ENCODE data around the gene CIDEC. TPM values are rescaled to one million over a fixed set of nuclear protein-coding genes. Genes with fewer than 3 reads are reported as not detected.

The CIDEC gene
- total RNA-seq, 2 donors from 2014 or later = 3.5 TPM; not detected in 1

GRCh38 chr3:9846231-9846630, 33.8 kb downstream of the CIDEC start:
- Histone ChIP-seq H3K27me3 (replicated peaks; ENCODE audit: insufficient read depth) (no peaks in the 10 kb centered on the region), H3K4me3 (no peak overlapping the region), H3K4me1 (replicated peaks) (no peaks in the 10 kb centered on the region), H3K9me3 (no peaks in the 10 kb centered on the region), H3K36me3 (no peaks in the 10 kb centered on the region), H3K27ac (no peak overlapping the region)
- WGBS = 69% methylated on average over 5 of the region's 6 CpGs
- intact Hi-C loops (cut with DNase I) = no loop called here
- TF ChIP-seq, protein P1, sequence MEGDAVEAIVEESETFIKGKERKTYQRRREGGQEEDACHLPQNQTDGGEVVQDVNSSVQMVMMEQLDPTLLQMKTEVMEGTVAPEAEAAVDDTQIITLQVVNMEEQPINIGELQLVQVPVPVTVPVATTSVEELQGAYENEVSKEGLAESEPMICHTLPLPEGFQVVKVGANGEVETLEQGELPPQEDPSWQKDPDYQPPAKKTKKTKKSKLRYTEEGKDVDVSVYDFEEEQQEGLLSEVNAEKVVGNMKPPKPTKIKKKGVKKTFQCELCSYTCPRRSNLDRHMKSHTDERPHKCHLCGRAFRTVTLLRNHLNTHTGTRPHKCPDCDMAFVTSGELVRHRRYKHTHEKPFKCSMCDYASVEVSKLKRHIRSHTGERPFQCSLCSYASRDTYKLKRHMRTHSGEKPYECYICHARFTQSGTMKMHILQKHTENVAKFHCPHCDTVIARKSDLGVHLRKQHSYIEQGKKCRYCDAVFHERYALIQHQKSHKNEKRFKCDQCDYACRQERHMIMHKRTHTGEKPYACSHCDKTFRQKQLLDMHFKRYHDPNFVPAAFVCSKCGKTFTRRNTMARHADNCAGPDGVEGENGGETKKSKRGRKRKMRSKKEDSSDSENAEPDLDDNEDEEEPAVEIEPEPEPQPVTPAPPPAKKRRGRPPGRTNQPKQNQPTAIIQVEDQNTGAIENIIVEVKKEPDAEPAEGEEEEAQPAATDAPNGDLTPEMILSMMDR (IDR thresholded peaks at IDR 0.05) = no peak
- TF ChIP-seq POLR2AphosphoS5 (IDR thresholded peaks at IDR 0.05) (no peak), POLR2A (IDR thresholded peaks at IDR 0.05) (no peak)
- DNase-seq (ENCODE audit: low spot score) = no peak

DNA sequence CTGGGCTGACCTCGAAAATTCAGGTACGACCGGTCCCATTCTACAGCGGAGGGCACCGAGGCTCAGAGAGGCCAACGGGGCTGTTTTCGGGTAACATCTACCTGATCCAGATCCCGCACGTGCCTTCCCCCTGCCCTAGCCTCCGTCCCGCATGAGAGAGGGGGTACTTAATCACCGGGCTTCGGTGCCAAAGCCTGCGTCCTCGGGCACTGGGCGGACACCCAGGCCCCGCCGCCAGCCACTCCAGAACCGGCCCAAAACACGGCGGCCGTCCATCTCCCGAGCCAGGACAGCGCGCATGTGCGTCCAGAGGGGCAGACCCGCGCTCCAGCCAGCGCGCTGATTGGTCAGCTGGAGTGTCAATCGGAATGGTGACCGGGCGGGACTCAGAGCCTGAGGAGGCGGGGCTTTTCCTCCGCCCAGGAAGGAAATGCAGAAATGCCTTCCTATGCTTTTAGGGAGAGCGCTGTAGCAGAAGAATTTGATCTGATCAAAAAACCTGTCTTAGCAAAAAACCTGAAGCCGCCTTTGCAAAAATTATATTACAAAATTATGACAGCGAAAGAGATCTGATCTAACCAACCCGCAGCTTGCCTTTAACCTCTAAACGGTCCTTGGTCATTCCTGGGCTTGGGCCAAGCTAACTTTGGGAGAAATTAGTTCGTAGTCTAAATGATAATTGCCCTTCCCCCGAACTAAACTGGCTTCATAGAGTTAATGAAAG, 36.2 kb downstream of the CIDEC start, which contains the start of gene RPUSD3:
RPUSD3 (minus strand) TSS at position 294 of the 724 bp plus-strand sequence; CDS start at position 276, 18 bp downstream.
- H3K9me3 ChIP-seq = no peaks in the 10 kb centered on the region
- no peaks in the 10 kb centered on the region for H3K4me1 ChIP-seq (replicated peaks)
- H3K27me3 ChIP-seq (replicated peaks; ENCODE audit: insufficient read depth) = no peaks in the 10 kb centered on the region
- TF ChIP-seq POLR2A (IDR thresholded peaks at IDR 0.05) (peak; percentile 83), POLR2AphosphoS5 (IDR thresholded peaks at IDR 0.05) (peak; percentile 97)
- TF ChIP-seq, protein P1 (IDR thresholded peaks at IDR 0.05) = peak in 1 of 4 experiments; percentile 3
- intact Hi-C loops (cut with DNase I) = loop anchor here (2.0 to 5.0 kb wide), 3 partner anchors 73 to 112 kb away; partner anchors contain the start of genes BRPF1, CRELD1 and IL17RC
- 0% methylated on average over 29 of the region's 42 CpGs for WGBS
- peak; percentile 98 for DNase-seq (ENCODE audit: low spot score)
- H3K36me3 ChIP-seq = no peaks in the 10 kb centered on the region
- peak within 1 kb of the TSS; percentile 52 to 59 for H3K4me3 ChIP-seq
- H3K27ac ChIP-seq = peak within 1 kb of the TSS; percentile 83 to 85

GRCh38 chr3:9841015-9841414, 39.0 kb downstream of the CIDEC start:
- Histone ChIP-seq H3K36me3 (no peaks in the 10 kb centered on the region), H3K4me3 (no peak overlapping the region), H3K9me3 (no peaks in the 10 kb centered on the region), H3K4me1 (replicated peaks) (no peaks in the 10 kb centered on the region), H3K27ac (no peak overlapping the region), H3K27me3 (replicated peaks; ENCODE audit: insufficient read depth) (no peaks in the 10 kb centered on the region)
- no peak for TF ChIP-seq POLR2AphosphoS5 (IDR thresholded peaks at IDR 0.05)
- WGBS = 82% methylated on average over 8 of the region's 8 CpGs
- intact Hi-C loops (cut with DNase I) = loop anchor here (5.0 kb wide), 2 partner anchors 91 to 109 kb away; partner anchors contain the start of genes BRPF1 and CRELD1
- DNase-seq (ENCODE audit: low spot score) = no peak

GRCh38 chr3:9838856-9839255, 41.2 kb downstream of the CIDEC start:
- Histone ChIP-seq H3K4me1 (replicated peaks) (no peaks in the 10 kb centered on the region), H3K36me3 (no peaks in the 10 kb centered on the region), H3K27me3 (replicated peaks; ENCODE audit: insufficient read depth) (no peaks in the 10 kb centered on the region), H3K9me3 (no peaks in the 10 kb centered on the region), H3K27ac (no peak overlapping the region), H3K4me3 (no peak overlapping the region)
- intact Hi-C loops (cut with DNase I) = no loop called here
- TF ChIP-seq POLR2A (IDR thresholded peaks at IDR 0.05) (no peak), POLR2AphosphoS5 (IDR thresholded peaks at IDR 0.05) (no peak)
- TF ChIP-seq, protein P1 (IDR thresholded peaks at IDR 0.05) = no peak
- 66% methylated on average over 4 of the region's 4 CpGs for WGBS
- no peak for DNase-seq (ENCODE audit: low spot score)

GRCh38 chr3:9837701-9838582, 42.1 kb downstream of the CIDEC start:
- TF ChIP-seq POLR2AphosphoS5 (IDR thresholded peaks at IDR 0.05) = no peak
- TF ChIP-seq, protein P1 (IDR thresholded peaks at IDR 0.05) = no peak
- TF ChIP-seq POLR2A (IDR thresholded peaks at IDR 0.05) = no peak
- DNase-seq (ENCODE audit: low spot score) = no peak
- WGBS = 85% methylated on average over 12 of the region's 12 CpGs
- Histone ChIP-seq H3K36me3 (no peaks in the 10 kb centered on the region), H3K4me1 (replicated peaks) (no peaks in the 10 kb centered on the region), H3K9me3 (no peaks in the 10 kb centered on the region), H3K27ac (no peak overlapping the region), H3K4me3 (no peak overlapping the region), H3K27me3 (replicated peaks; ENCODE audit: insufficient read depth) (no peaks in the 10 kb centered on the region)
- intact Hi-C loops (cut with DNase I) = no loop called here
